GM23338 (cell line): Measurements from ENCODE around the gene ARHGEF10L. TPM values are rescaled to one million over a fixed set of nuclear protein-coding genes. Genes with fewer than 3 reads are reported as not detected.

ENCODE experiments used
- ATAC-seq: fragments of 200-7000 bp; cut with Tn5 transposase; 3 replicates; pipeline ENCODE4 v1.9.1; 2020
- DNase-seq: peaks from one replicate; pipeline ENCODE4 v3.0.0-alpha.2; 2015; ENCODE audit warnings: low spot score
- H2AFZ ChIP-seq: fragments of 200-600 bp; sonication (generic); 2 replicates; pipeline ENCODE4 v1.8.0; 2016; ENCODE audit warnings: antibody characterized with exemption, mild to moderate bottlenecking, moderate library complexity
- H3F3A ChIP-seq: fragments of 200-600 bp; sonication (generic); replicated peaks from 2 replicates; pipeline ENCODE4 v1.8.0; 2017; ENCODE audit warnings: antibody characterized with exemption, mixed run types, low read depth
- H3K27ac ChIP-seq: fragments of 200-600 bp; sonication (generic); 2 replicates; pipeline ENCODE4 v1.6.1; 2016; ENCODE audit warnings: low read depth
- H3K27me3 ChIP-seq: fragments of 200-600 bp; sonication (generic); 2 replicates; pipeline ENCODE4 v1.8.0; 2016; ENCODE audit warnings: mild to moderate bottlenecking, mixed run types, moderate library complexity; ENCODE audit not compliant: insufficient read depth
- H3K36me3 ChIP-seq: fragments of 200-600 bp; sonication (generic); 2 replicates; pipeline ENCODE4 v1.8.0; 2016; ENCODE audit warnings: mild to moderate bottlenecking; ENCODE audit not compliant: insufficient read depth
- H3K4me1 ChIP-seq: fragments of 200-600 bp; sonication (generic); 2 replicates; pipeline ENCODE4 v1.8.0; 2016; ENCODE audit warnings: mild to moderate bottlenecking, moderate library complexity; ENCODE audit not compliant: insufficient read depth
- H3K4me2 ChIP-seq: fragments of 200-600 bp; sonication (generic); 2 replicates; pipeline ENCODE4 v1.7.1; 2017; ENCODE audit warnings: mixed run types
- H3K4me3 ChIP-seq: fragments of 200-600 bp; sonication (generic); 2 replicates; pipeline ENCODE4 v1.6.1; 2016; ENCODE audit warnings: mixed run types
- H3K79me2 ChIP-seq: fragments of 200-600 bp; sonication (generic); replicated peaks from 2 replicates; pipeline ENCODE4 v1.8.0; 2017; ENCODE audit warnings: mild to moderate bottlenecking; ENCODE audit not compliant: insufficient read depth
- H3K9me2 ChIP-seq: fragments of 200-600 bp; sonication (generic); 2 replicates; pipeline ENCODE4 v1.8.0; 2017; ENCODE audit not compliant: insufficient read depth
- H4K20me1 ChIP-seq: fragments of 200-600 bp; sonication (generic); replicated peaks from 2 replicates; pipeline ENCODE4 v1.8.0; 2017; ENCODE audit warnings: mild to moderate bottlenecking; ENCODE audit not compliant: insufficient read depth
- H3K27ac Mint-ChIP-seq: 2 replicates; pipeline ENCODE4 v1.8.0; 2020; ENCODE audit warnings: inconsistent platforms, mild to moderate bottlenecking, moderate library complexity, mixed read lengths
- H3K27me3 Mint-ChIP-seq: 3 replicates; pipeline ENCODE4 v1.8.0; 2022; ENCODE audit warnings: low read depth, mild to moderate bottlenecking, moderate library complexity, mixed read lengths, inconsistent platforms; ENCODE audit not compliant: insufficient read depth, poor library complexity
- H3K36me3 Mint-ChIP-seq: 3 replicates; pipeline ENCODE4 v1.8.0; 2021; ENCODE audit warnings: low read depth, mild to moderate bottlenecking, inconsistent platforms, moderate library complexity, mixed read lengths
- H3K4me1 Mint-ChIP-seq: 3 replicates; pipeline ENCODE4 v1.8.0; 2020; ENCODE audit warnings: mild to moderate bottlenecking, inconsistent platforms, mixed read lengths
- H3K4me3 Mint-ChIP-seq: 3 replicates; pipeline ENCODE4 v1.8.0; 2021; ENCODE audit warnings: moderate library complexity, mild to moderate bottlenecking, inconsistent platforms, mixed read lengths
- H3K9me3 Mint-ChIP-seq: 3 replicates; pipeline ENCODE4 v1.8.0; 2020; ENCODE audit warnings: moderate library complexity, mild to moderate bottlenecking, inconsistent platforms, mixed read lengths
- CREB1 ChIP-seq: fragments of 250-450 bp; sonication (Bioruptor Pico); IDR thresholded peaks from 2 replicates; pipeline ENCODE4 v1.5.0; 2020; ENCODE audit warnings: low read depth, mild to moderate bottlenecking, moderate library complexity
- CTCF ChIP-seq, 2 experiments: fragments of 200-600 bp in 1 of 2; sonication (generic) in 1 of 2; conservative IDR thresholded peaks; 2 replicates each; pipeline versions ENCODE4 v1.5.1 to v1.6.1; 2016 to 2017; ENCODE audit warnings: antibody characterized with exemption in 2 of 2, low read depth in 2 of 2, mild to moderate bottlenecking in 2 of 2, moderate library complexity in 1 of 2
- EZH2 ChIP-seq: fragments of 200-600 bp; sonication (generic); IDR thresholded peaks from one replicate; pipeline ENCODE4 v1.8.0; 2017; ENCODE audit warnings: antibody characterized with exemption, mild to moderate bottlenecking, low read depth; ENCODE audit not compliant: unreplicated experiment
- EZH2phosphoT487 ChIP-seq: fragments of 200-600 bp; sonication (generic); IDR thresholded peaks from one replicate; pipeline ENCODE4 v1.8.1; 2018; ENCODE audit warnings: antibody characterized with exemption; ENCODE audit not compliant: unreplicated experiment
- JUNB ChIP-seq: IDR thresholded peaks from one replicate; pipeline ENCODE4 v1.6.1; 2016; ENCODE audit warnings: antibody characterized with exemption; ENCODE audit not compliant: unreplicated experiment
- NANOG ChIP-seq: IDR thresholded peaks from 2 replicates; pipeline ENCODE4 v1.6.1; 2016; ENCODE audit warnings: antibody characterized with exemption, borderline replicate concordance
- POLR2AphosphoS5 ChIP-seq: IDR thresholded peaks from 2 replicates; pipeline ENCODE4 v1.6.1; 2016; ENCODE audit warnings: antibody characterized with exemption, low read depth
- STAT1 ChIP-seq: IDR thresholded peaks from one replicate; pipeline ENCODE4 v1.6.1; 2016; ENCODE audit warnings: antibody characterized with exemption; ENCODE audit not compliant: unreplicated experiment
- ZNF114 ChIP-seq: fragments of 250-450 bp; sonication (Bioruptor Pico); IDR thresholded peaks from 2 replicates; pipeline ENCODE4 v1.5.0; 2020; ENCODE audit warnings: mild to moderate bottlenecking, moderate library complexity
- ZNF331 ChIP-seq: fragments of 250-450 bp; sonication (Bioruptor Pico); IDR thresholded peaks from 2 replicates; pipeline ENCODE4 v1.5.0; 2020; ENCODE audit warnings: low read depth, mild to moderate bottlenecking, moderate library complexity
- ZNF462 ChIP-seq: fragments of 250-450 bp; sonication (Bioruptor Pico); IDR thresholded peaks from 2 replicates; pipeline ENCODE4 v1.5.0; 2020; ENCODE audit warnings: mild to moderate bottlenecking, moderate library complexity
- polyA plus RNA-seq: library from polyadenylated mRNA; unstranded; fragments of >200 nt; fragmentation: Nextera tagmentation; extraction: Ambion mirVana; gene quantifications from 2 replicates; pipeline ENCODE4 v1.2.1, GENCODE V29; 2016
- total RNA-seq: library from RNA; depleted of rRNA; stranded (reverse); fragments of >200 nt; shearing (Covaris generic); gene quantifications from 2 replicates; pipeline ENCODE4 v1.2.3, GENCODE V29; 2014
- TF ChIP-seq, protein P1 (sequence below): IDR thresholded peaks from 2 replicates; pipeline ENCODE4 v1.6.1; 2016; ENCODE audit warnings: antibody characterized with exemption
- TF ChIP-seq, protein P2 (sequence below): IDR thresholded peaks from one replicate; pipeline ENCODE4 v1.6.1; 2018; ENCODE audit warnings: antibody characterized with exemption; ENCODE audit not compliant: unreplicated experiment

ARHGEF10L gene
- total and polyA plus RNA-seq, 2 experiments from 2014 or later: 12.1 to 46.8 TPM

DNA sequence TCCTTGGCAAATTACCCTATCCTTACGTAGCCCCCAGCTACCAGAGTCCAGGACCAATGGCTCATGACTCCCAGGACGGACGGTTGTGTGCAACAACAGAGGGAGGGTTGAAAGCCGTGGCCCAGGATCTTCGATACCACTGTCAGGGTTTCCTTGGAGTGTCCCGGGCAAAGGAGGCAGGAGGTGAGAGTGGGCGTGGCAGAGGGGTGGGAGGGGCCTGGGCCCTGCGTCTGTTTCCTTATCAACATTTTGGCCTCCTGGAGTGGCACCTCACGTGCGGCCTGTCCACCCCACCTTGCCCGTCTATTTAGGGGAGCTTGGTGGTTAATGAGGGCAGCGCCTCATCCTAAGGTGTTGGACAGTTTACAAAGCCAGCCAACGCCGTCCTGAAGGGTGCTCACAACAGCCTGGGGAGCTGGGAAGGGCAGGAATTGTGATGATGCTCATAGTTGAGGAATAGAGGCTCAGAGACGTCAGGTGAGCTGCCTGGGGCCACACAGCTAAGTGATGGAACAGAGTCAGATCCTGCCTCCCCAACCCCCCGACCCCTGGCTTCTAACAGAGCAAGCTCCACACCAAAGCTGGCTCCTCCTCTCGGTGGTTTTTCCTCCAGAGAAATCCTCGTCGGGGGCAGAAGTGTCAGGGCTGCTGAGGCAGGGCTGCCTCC, 17.4 kb upstream of the ARHGEF10L start:
- no peak overlapping the region for H3K4me3 ChIP-seq
- no peak overlapping the region for H2AFZ ChIP-seq
- peaks cover 25% of the 10 kb centered on the region; the same call in 1 of the 2 replicates for H3K4me1 ChIP-seq
- no peak overlapping the region for H3K27ac ChIP-seq
- H3F3A ChIP-seq: 0 out of 2 replicates have a peak, but pooled peaks cover 9% of the 10 kb centered on the region
- DNase-seq (peak; percentile 46), ATAC-seq (peak; percentile 40)
- no peaks in the 10 kb centered on the region for H3K79me2 ChIP-seq
- H3K9me2 ChIP-seq: no peaks in the 10 kb centered on the region
- peaks cover 36% of the 10 kb centered on the region for H3K4me1 Mint-ChIP-seq
- no peak overlapping the region for H3K27ac Mint-ChIP-seq
- H3K27me3 Mint-ChIP-seq: peaks cover 14% of the 10 kb centered on the region
- H3K36me3 ChIP-seq: no peaks in the 10 kb centered on the region
- H3K4me3 Mint-ChIP-seq: no peak overlapping the region; the same call in 2 of the 3 replicates
- H3K9me3 Mint-ChIP-seq: no peaks in the 10 kb centered on the region
- H3K27me3 ChIP-seq: no peaks in the 10 kb centered on the region
- no peak overlapping the region for H3K4me2 ChIP-seq
- H4K20me1 ChIP-seq: no peaks in the 10 kb centered on the region
- TF ChIP-seq, protein P1, sequence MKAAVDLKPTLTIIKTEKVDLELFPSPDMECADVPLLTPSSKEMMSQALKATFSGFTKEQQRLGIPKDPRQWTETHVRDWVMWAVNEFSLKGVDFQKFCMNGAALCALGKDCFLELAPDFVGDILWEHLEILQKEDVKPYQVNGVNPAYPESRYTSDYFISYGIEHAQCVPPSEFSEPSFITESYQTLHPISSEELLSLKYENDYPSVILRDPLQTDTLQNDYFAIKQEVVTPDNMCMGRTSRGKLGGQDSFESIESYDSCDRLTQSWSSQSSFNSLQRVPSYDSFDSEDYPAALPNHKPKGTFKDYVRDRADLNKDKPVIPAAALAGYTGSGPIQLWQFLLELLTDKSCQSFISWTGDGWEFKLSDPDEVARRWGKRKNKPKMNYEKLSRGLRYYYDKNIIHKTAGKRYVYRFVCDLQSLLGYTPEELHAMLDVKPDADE: no peak
- TF ChIP-seq, protein P2, sequence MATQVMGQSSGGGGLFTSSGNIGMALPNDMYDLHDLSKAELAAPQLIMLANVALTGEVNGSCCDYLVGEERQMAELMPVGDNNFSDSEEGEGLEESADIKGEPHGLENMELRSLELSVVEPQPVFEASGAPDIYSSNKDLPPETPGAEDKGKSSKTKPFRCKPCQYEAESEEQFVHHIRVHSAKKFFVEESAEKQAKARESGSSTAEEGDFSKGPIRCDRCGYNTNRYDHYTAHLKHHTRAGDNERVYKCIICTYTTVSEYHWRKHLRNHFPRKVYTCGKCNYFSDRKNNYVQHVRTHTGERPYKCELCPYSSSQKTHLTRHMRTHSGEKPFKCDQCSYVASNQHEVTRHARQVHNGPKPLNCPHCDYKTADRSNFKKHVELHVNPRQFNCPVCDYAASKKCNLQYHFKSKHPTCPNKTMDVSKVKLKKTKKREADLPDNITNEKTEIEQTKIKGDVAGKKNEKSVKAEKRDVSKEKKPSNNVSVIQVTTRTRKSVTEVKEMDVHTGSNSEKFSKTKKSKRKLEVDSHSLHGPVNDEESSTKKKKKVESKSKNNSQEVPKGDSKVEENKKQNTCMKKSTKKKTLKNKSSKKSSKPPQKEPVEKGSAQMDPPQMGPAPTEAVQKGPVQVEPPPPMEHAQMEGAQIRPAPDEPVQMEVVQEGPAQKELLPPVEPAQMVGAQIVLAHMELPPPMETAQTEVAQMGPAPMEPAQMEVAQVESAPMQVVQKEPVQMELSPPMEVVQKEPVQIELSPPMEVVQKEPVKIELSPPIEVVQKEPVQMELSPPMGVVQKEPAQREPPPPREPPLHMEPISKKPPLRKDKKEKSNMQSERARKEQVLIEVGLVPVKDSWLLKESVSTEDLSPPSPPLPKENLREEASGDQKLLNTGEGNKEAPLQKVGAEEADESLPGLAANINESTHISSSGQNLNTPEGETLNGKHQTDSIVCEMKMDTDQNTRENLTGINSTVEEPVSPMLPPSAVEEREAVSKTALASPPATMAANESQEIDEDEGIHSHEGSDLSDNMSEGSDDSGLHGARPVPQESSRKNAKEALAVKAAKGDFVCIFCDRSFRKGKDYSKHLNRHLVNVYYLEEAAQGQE: no peak
- no peak for TF ChIP-seq CREB1
- no peak for TF ChIP-seq CTCF (conservative IDR thresholded peaks at IDR 0.05; ENCODE audit: low read depth in 2 of 2)
- TF ChIP-seq JUNB: no peak
- TF ChIP-seq POLR2AphosphoS5: no peak
- no peak for TF ChIP-seq STAT1
- no peak for TF ChIP-seq EZH2
- no peak for TF ChIP-seq ZNF114 (CRISPR knock-in tag)
- no peak for TF ChIP-seq ZNF331 (CRISPR knock-in tag)
- TF ChIP-seq EZH2phosphoT487: no peak
- no peak for TF ChIP-seq NANOG
- no peak for TF ChIP-seq ZNF462 (CRISPR knock-in tag)
- no peaks in the 10 kb centered on the region for H3K36me3 Mint-ChIP-seq
